Measurements from ENCODE around the gene TRIM26.

GRCh38 chr6:30154061-30154460 lies 59.1 kb downstream of the TRIM26 start:
- no peak for TF ChIP-seq CTCF (IDR thresholded peaks at IDR 0.05)
- TF ChIP-seq POLR2A (IDR thresholded peaks at IDR 0.05) = no peak
